HUES64 (cell line): ENCODE measurements around the gene GGA1.
"Not testable (repeated sequence)": the region's sequence is repeated elsewhere in the genome, so short reads cannot be mapped to it uniquely, and the experiment has no call there.

Source experiments
- H3K27ac ChIP-seq: 2 replicates; pipeline ENCODE4 v1.7.0; 2013; ENCODE audit warnings: low read depth, low read length, inconsistent platforms
- H3K27me3 ChIP-seq: 2 replicates; pipeline ENCODE4 v1.6.1; 2013; ENCODE audit warnings: mild to moderate bottlenecking, low read length; ENCODE audit not compliant: insufficient read depth
- H3K36me3 ChIP-seq: 2 replicates; pipeline ENCODE4 v1.6.1; 2013; ENCODE audit warnings: mild to moderate bottlenecking, low read length; ENCODE audit not compliant: insufficient read depth
- H3K4me1 ChIP-seq: 2 replicates; pipeline ENCODE4 v1.6.1; 2013; ENCODE audit warnings: mild to moderate bottlenecking, low read length, moderate library complexity; ENCODE audit not compliant: insufficient read depth
- H3K4me3 ChIP-seq: 2 replicates; pipeline ENCODE4 v1.5.1; 2013; ENCODE audit warnings: mild to moderate bottlenecking, low read length, moderate library complexity
- H3K9ac ChIP-seq: 2 replicates; pipeline ENCODE4 v1.6.1; 2013; ENCODE audit warnings: mild to moderate bottlenecking, low read depth, low read length
- H3K9me3 ChIP-seq: 2 replicates; pipeline ENCODE4 v1.6.1; 2013; ENCODE audit warnings: low read depth, low read length; ENCODE audit not compliant: insufficient read depth
- WGBS: fragments of 150-250, 120-280 bp; methylation state at CpG from one replicate; pipeline ENCODE4 v1.1.7; 2013; ENCODE audit warnings: missing lambda C conversion rate; 5-methylcytosine and 5-hydroxymethylcytosine counted together

GGA1 gene

DNA sequence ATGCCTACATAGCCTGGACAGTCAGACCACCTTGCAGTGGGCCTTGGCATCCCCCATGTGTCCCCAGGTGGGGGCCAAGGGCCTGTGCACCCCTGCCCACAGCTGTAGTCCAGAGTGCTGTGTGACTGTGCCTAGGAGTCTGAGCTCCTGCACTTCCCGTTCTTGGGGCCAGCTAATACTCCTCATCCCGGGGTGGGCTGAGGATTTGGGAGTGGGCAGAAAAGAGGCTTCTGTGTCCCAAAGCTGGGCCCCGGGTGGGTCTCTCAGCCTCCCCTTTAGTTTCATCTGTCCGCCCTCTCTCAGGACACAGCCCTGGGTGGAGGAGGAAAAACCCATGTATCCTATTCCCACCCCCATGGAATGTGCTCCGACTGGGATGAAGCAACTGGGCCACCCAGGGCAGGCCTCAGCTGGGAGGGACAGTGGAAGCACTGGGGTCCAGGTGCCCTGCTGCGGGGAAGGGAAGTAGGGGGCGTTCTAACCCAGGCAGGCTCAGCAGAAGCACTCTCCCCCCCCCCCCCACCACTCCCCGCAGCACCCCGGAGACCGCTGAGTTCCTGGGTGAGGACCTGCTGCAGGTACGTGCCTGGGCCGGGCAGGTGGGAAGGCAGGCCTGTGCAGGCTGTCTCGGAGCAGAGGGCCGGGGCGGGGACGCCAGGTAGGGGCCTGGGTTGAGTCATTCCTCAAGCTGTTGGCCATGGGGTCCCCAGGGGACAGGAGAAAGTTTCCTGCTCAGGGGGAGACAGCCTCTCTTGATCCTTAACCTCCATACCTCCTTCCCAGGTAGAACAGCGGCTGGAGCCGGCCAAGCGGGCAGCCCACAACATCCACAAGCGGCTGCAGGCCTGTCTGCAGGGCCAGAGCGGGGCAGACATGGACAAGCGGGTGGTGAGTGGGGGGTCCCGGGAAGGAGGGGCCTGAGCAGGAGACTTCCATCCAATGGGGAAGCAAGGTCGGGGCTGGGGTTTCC is 32.2 kb downstream of the GGA1 start:
- 76% methylated on average over 23 of the region's 24 CpGs for WGBS
- Histone ChIP-seq H3K4me3 (peak overlapping the region; percentile 64), H3K36me3 (peaks cover 37% of the 10 kb centered on the region), H3K9me3 (no peaks in the 10 kb centered on the region), H3K4me1 (peaks cover 23% of the 10 kb centered on the region), H3K9ac (peak overlapping the region; percentile 16; the same call in 1 of the 2 replicates), H3K27ac (no peak overlapping the region), H3K27me3 (no peaks in the 10 kb centered on the region)

DNA sequence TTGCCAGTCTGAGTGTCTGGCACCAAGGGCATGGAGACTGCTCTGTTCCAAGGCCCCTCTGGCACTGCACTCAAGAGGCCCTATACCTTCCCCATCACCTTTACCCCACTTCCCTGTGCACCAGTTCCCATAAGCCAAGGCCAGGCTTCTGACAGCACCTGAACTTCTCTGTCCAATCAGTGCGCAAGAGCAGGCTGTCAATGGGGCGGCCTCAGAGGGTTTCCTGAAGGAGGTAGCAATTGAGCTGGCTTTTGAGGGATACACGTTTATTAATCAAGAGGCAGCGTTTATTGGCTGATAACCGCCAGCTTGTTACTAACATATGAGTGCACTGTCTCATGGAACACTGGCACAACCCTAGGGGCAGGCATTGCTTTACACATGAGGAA is 32.9 kb downstream of the GGA1 start:
- no peak overlapping the region for H3K4me3 ChIP-seq
- H3K9me3 ChIP-seq, result no peaks in the 10 kb centered on the region
- H3K4me1 ChIP-seq, result peaks cover 18% of the 10 kb centered on the region
- no peaks in the 10 kb centered on the region for H3K27me3 ChIP-seq
- H3K9ac ChIP-seq, result no peak overlapping the region
- WGBS, result 94% methylated on average over 5 of the region's 5 CpGs
- no peak overlapping the region for H3K27ac ChIP-seq
- H3K36me3 ChIP-seq, result peaks cover 40% of the 10 kb centered on the region

DNA sequence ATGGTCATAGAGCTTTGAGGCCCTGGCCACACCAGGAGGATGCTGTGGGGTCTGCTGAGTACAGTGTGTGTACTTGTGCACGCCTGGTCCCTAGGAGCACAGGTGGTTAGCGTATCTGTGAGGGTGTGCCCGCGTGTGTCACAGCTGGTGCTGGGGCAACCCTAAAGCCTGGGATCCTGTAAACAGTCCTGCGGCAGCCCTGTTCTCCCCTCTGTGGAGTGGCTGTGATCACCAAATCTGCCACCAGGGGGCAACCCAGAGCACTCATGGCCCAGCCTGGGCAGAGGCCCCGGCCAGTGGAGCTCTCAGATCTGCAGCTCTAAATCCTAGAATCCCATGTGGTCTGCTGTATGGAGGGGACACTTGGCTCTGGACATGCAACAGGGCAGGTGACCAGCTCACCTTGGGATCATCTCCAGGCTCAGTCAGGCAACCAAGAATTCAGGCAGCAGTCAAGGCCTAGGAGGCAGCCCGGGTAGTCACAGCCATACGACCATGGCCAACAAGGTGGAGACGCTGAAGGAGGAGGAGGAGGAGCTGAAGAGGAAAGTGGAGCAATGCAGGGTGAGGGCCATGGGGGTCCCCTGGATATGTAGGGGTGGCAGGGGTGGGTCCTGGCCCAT is 34.7 kb downstream of the GGA1 start:
- no peak overlapping the region for H3K27ac ChIP-seq
- no peak overlapping the region for H3K4me3 ChIP-seq
- WGBS, result 65% methylated on average over 9 of the region's 9 CpGs
- no peaks in the 10 kb centered on the region for H3K27me3 ChIP-seq
- H3K4me1 ChIP-seq, result peaks cover 14% of the 10 kb centered on the region
- no peaks in the 10 kb centered on the region for H3K9me3 ChIP-seq
- no peak overlapping the region for H3K9ac ChIP-seq
- peaks cover 54% of the 10 kb centered on the region for H3K36me3 ChIP-seq

DNA sequence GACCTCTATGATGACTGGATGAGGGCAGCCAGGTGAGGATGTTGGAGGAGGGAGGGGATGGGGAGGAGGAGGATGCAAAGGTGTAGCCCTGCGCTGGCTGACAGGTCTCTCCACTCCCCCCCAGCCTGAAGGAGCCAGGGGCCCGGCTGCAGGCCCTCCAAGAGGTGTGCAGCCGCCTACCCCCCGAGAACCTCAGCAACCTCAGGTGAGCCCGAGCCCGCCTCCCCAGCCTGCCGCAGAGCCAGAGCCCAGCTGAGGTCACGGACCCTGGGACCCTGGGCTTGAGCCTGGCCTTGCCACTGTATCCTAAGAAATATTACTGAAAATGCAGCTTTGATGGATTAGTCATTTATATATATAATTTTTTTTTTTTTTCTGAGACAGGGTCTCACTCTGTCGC is 38.7 kb downstream of the GGA1 start:
- no peaks in the 10 kb centered on the region for H3K27me3 ChIP-seq

DNA sequence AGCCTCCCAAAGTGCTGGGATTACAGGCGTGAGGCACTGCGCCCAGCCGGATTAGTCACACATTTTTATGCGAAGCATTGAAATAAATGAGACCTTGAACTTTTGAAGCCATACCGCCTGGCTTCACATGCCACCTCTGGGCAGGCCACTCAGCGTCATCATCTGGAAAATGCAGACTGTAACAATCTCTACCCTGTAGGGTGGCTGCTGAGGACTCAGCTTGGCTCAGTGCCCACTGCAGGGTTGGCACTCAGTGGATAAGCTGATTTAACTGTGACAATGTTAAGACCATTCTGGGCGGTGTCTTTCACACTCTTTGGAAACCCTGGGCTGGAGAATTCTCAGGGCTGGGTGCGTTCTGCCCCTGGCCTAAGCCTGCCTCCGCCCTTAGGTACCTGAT is 39.3 kb downstream of the GGA1 start:
- Histone ChIP-seq H3K9me3 (no peaks in the 10 kb centered on the region), H3K27ac (no peak overlapping the region), H3K36me3 (peaks cover 79% of the 10 kb centered on the region), H3K4me1 (no peaks in the 10 kb centered on the region), H3K4me3 (no peak overlapping the region), H3K9ac (no peak overlapping the region), H3K27me3 (no peaks in the 10 kb centered on the region)
- WGBS, result 95% methylated on average over 9 of the region's 9 CpGs

More for the DNA sequence above, 38.7 kb downstream of the GGA1 start:
- no peak overlapping the region for H3K9ac ChIP-seq
- H3K4me3 ChIP-seq, result no peak overlapping the region
- peaks cover 80% of the 10 kb centered on the region for H3K36me3 ChIP-seq
- H3K9me3 ChIP-seq, result no peaks in the 10 kb centered on the region
- no peaks in the 10 kb centered on the region for H3K4me1 ChIP-seq
- WGBS, result 92% methylated on average over 9 of the region's 9 CpGs
- H3K27ac ChIP-seq, result no peak overlapping the region

DNA sequence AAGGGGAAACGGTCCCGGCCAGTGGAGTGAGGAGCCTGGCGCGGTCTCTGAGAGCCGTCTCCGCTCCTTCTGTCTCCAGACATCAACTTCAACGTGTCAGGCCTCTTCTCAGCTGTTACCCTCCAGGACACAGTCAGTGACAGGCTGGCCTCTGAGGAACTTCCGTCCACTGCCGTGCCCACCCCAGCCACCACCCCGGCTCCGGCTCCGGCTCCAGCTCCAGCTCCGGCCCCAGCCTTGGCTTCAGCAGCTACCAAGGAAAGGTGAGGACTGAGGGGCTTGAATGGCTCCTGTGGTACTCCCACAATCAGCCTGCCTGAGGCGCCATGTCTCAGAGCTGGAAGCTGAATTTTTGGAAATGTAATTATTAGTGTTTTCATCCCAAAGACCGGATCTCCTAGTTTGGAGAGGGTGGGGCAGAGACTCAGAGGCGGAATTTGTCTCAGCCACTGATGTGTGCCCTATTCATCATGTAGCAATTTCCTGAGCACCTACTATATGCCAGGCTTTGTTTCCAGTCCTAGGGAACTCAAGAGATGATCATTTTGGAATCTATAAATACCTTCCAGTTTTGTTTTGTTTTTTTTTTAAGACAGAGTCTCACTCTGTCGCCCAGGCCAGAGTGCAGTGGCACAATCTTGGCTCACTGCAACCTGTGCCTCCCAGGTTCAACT is 42.0 kb downstream of the GGA1 start:
- Histone ChIP-seq H3K36me3 (peaks cover 64% of the 10 kb centered on the region), H3K4me3 (no peak overlapping the region), H3K9me3 (no peaks in the 10 kb centered on the region), H3K27me3 (no peaks in the 10 kb centered on the region), H3K4me1 (no peaks in the 10 kb centered on the region), H3K9ac (no peak overlapping the region), H3K27ac (no peak overlapping the region)
- WGBS, result 97% methylated on average over 17 of the region's 17 CpGs

DNA sequence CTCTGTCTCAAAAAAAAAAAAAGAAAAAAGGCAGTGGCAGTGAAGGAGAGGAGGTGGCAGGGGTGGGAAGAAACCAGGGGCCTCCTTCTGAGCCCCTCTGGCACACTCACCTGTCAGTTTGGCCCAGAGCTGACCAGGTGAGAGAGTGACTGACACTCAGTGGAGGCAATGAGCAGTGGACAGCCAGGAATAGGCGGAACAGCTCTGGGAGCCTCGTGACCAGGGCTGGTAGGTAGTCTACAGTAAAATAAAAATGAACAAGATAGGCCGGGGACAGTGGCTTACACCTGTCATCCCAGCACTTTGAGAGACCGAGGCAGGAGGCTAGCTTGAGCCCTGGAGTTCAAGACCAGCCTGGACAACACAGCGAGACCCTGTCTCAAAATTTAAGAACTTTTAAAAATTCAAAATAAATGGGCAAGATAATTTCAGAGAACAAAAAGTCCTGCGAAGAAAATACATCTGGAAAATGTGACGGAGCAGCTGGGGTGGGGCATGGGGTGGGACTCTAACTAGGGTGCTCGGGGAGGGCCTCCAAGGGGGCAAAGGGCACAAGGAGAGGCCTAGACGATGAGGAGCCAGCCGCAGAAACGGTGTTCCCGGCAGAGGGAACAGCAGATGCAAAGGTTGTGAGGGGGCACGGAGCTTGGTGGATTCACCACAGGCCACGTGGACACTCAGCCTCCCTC is 46.1 kb downstream of the GGA1 start:
- WGBS, result 92% methylated on average over 13 of the region's 14 CpGs
- peaks cover 35% of the 10 kb centered on the region for H3K36me3 ChIP-seq
- no peaks in the 10 kb centered on the region for H3K27me3 ChIP-seq
- H3K27ac ChIP-seq, result no peak overlapping the region
- H3K9ac ChIP-seq, result no peak overlapping the region
- H3K4me1 ChIP-seq, result no peaks in the 10 kb centered on the region; the same call in 1 of the 2 replicates
- no peak overlapping the region for H3K4me3 ChIP-seq
- H3K9me3 ChIP-seq, result no peaks in the 10 kb centered on the region

DNA sequence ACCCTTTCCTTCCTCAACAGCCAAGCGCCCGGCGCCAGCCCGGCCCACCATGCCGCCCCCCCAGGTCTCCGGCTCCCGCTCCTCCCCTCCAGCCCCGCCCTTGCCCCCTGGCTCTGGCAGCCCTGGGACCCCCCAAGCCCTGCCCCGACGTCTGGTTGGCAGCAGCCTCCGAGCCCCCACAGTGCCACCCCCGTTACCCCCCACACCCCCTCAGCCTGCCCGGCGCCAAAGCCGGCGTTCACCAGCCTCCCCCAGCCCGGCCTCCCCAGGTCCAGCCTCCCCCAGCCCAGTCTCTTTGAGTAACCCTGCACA is 46.6 kb downstream of the GGA1 start:
- H3K9me3 ChIP-seq, result no peaks in the 10 kb centered on the region
- H3K27me3 ChIP-seq, result no peaks in the 10 kb centered on the region
- H3K4me3 ChIP-seq, result no peak overlapping the region
- 97% methylated on average over 16 of the region's 17 CpGs for WGBS
- no peaks in the 10 kb centered on the region; the same call in 1 of the 2 replicates for H3K4me1 ChIP-seq
- no peak overlapping the region for H3K27ac ChIP-seq
- peaks cover 30% of the 10 kb centered on the region for H3K36me3 ChIP-seq
- no peak overlapping the region for H3K9ac ChIP-seq

DNA sequence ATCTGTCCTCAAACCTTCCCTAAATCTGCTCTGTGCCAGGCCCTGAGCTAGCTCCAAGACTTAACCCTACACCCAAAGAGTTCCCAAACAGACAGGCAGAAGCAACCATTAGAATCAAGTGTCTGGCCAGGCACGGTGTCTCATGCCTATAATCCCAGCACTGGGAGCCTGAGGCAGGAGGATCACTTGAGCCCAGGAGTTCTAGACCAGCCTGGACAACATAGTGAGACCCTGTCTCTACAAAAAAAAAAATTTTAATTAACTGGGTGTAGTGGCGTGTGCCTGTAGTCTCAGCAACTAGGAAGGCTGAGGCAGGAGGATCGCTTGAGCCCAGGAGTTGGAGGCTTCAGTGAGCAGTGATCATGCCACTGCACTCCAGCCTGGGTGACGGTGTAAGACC is 47.9 kb downstream of the GGA1 start:
- H3K27me3 ChIP-seq, H3K4me3 ChIP-seq, H3K27ac ChIP-seq, H3K9ac ChIP-seq, H3K9me3 ChIP-seq, H3K4me1 ChIP-seq: not testable (repeated sequence)
- H3K36me3 ChIP-seq, result peaks cover 16% of the 10 kb centered on the region
- WGBS, result 93% methylated on average over 4 of the region's 4 CpGs

DNA sequence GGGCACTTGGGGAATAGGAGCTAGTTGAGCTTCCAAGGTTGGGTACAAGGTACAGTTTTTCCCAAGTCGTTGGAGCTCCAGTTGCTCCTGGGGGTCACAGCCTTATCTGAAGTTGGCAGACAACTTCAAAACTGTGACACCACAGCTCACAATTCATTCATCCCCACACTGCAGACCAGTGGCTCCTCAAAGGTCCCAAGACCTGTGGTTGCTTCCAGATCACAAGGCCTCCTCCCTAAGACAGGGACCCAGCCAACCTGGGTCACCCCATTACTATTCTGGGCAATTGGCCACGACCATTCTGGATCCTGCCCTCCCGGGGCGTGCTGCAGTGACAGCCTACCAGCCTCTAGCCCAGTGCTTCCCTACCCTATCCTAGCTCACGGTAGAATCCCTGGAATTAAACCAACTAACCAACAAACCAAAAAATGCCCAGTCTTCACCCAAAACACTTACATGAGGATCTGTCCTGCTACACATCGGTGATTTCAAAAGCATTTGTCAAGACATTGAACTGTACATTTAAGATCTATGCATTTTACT is 49.0 kb downstream of the GGA1 start:
- H3K27me3 ChIP-seq, result no peaks in the 10 kb centered on the region
- H3K4me1 ChIP-seq, result peaks cover 4% of the 10 kb centered on the region; the same call in 1 of the 2 replicates
- peak overlapping the region; percentile 59 for H3K4me3 ChIP-seq
- H3K36me3 ChIP-seq, result peaks cover 14% of the 10 kb centered on the region
- H3K9ac ChIP-seq, result peak overlapping the region; percentile 27; the same call in 1 of the 2 replicates
- WGBS, result 7% methylated on average over 6 of the region's 6 CpGs
- H3K9me3 ChIP-seq, result no peaks in the 10 kb centered on the region
- no peak overlapping the region; the same call in 1 of the 2 replicates for H3K27ac ChIP-seq
